Measurements from ENCODE around the gene PMS1. TPM values are rescaled to one million over a fixed set of nuclear protein-coding genes. Genes with fewer than 3 reads are reported as not detected.

Gene PMS1
- total RNA-seq, 1 donor from 2014 or later = 39.1 TPM

GRCh38 chr2:189772212-189772611 lies 12.0 kb upstream of the PMS1 start:
- Histone ChIP-seq H3K36me3 (ENCODE audit: control insufficient read depth in 3 of 3, insufficient read depth in 3 of 3, low read length in 3 of 3) (peaks cover 5 to 47% (median 32%) of the 10 kb centered on the region in 3 donors), H3K27ac (ENCODE audit: low read depth, low read length) (no peak overlapping the region), H3K9ac (ENCODE audit: low read depth in 1 of 3, low read length in 3 of 3) (no peak overlapping the region), H3K4me3 (ENCODE audit: low read length in 3 of 3) (no peak overlapping the region), H3K27me3 (ENCODE audit: control insufficient read depth in 3 of 3, insufficient read depth in 3 of 3, low read length in 3 of 3) (no peaks in the 10 kb centered on the region), H3K9me3 (ENCODE audit: control insufficient read depth in 3 of 3, low read length in 3 of 3) (no peaks in the 10 kb centered on the region), H3K4me1 (ENCODE audit: control insufficient read depth in 3 of 3, insufficient read depth in 3 of 3, low read length in 3 of 3) (no peaks in the 10 kb centered on the region)

DNA sequence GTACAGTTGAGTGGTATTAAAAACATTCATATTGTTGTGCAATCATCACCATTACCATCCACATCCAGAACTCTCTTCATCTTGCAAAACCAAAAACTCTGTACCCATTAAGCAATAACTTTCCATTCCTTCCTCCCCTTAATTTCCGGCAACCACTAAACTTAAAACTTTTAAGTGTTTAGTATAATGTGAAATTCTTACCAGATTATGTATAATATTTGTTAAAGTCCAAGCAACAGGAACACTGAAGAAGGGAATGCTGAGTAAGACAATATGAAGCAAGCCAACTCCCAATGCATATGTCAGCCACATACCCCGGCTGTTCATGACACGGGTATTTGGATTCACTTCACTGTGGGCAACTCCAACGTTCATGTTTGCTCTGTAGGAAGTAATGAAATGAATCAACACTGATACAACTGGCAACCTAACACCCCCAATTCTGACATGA lies 2.0 kb upstream of the PMS1 start:
- Histone ChIP-seq H3K27ac (ENCODE audit: low read depth, low read length) (peak overlapping the region; percentile 90), H3K27me3 (ENCODE audit: control insufficient read depth in 3 of 3, insufficient read depth in 3 of 3, low read length in 3 of 3) (no peaks in the 10 kb centered on the region), H3K9ac (ENCODE audit: low read depth in 1 of 3, low read length in 3 of 3) (peak overlapping the region in 2 of 3 donors; percentile 25 to 97), H3K4me3 (ENCODE audit: low read length in 3 of 3) (peak overlapping the region in 2 of 3 donors; percentile 3 to 8), H3K36me3 (ENCODE audit: control insufficient read depth in 3 of 3, insufficient read depth in 3 of 3, low read length in 3 of 3) (peaks cover 13 to 29% (median 22%) of the 10 kb centered on the region in 3 donors), H3K4me1 (ENCODE audit: control insufficient read depth in 3 of 3, insufficient read depth in 3 of 3, low read length in 3 of 3) (peaks cover 13 to 24% (median 17%) of the 10 kb centered on the region in 3 donors), H3K9me3 (ENCODE audit: control insufficient read depth in 3 of 3, low read length in 3 of 3) (no peaks in the 10 kb centered on the region)

DNA sequence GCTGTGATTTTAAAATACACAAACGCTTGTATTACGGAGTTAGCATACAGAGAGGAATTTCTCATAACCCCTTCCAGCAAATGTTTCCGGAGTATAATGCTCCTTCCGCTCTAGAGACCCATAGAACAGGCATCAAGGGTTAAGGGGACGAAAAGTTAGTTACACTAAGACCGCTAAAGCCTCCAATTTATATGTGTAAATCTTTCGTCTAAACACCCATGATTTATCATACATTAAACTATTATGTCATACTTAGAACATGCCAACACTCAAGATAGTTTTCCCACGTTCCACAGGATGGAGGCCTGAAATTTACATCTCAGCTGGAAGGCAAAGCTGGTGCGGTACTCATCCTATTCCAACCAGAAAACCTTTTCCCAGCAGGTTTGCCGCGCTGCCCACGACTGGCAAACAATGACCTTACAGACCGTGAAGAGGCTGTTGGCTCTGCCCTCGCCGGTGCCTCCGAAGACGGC lies 761 bp upstream of the PMS1 start:
- Histone ChIP-seq H3K4me3 (ENCODE audit: low read length in 3 of 3) (peak overlapping the region; percentile 93 to 98 (median 93)), H3K27ac (ENCODE audit: low read depth, low read length) (peak overlapping the region; percentile 90), H3K9me3 (ENCODE audit: control insufficient read depth in 3 of 3, low read length in 3 of 3) (no peaks in the 10 kb centered on the region), H3K4me1 (ENCODE audit: control insufficient read depth in 3 of 3, insufficient read depth in 3 of 3, low read length in 3 of 3) (peaks cover 13 to 24% (median 17%) of the 10 kb centered on the region in 3 donors), H3K36me3 (ENCODE audit: control insufficient read depth in 3 of 3, insufficient read depth in 3 of 3, low read length in 3 of 3) (peaks cover 13 to 25% (median 21%) of the 10 kb centered on the region in 3 donors), H3K27me3 (ENCODE audit: control insufficient read depth in 3 of 3, insufficient read depth in 3 of 3, low read length in 3 of 3) (no peaks in the 10 kb centered on the region), H3K9ac (ENCODE audit: low read depth in 1 of 3, low read length in 3 of 3) (peak overlapping the region; percentile 93 to 97 (median 96))

DNA sequence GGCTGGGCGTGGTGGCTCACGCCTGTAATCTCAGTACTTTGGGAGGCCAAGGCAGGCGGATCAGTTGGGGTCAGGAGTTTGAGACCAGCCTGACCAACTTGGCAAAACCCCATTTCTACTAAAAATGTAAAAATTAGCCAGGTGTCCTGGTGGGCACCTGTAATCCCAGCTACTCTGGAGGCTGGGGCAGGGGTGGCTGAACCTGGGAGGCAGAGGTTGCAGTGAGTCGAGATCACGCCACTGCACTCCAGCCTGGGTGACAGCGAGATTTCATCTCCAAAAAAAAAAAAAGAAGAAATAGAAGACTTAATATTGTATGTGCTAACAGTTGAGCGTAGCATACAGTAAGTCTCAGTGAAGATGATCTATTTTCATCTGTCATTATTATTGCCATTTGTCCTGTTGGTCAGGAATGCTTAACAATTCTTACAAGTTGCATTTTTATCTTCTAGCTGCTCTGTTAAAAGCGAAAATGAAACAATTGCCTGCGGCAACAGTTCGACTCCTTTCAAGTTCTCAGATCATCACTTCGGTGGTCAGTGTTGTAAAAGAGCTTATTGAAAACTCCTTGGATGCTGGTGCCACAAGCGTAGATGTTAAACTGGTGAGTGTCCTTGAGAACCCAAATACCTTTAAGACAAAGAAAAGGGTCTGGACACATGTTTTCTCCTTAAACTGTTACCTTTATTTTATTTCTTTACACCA lies 7.2 kb downstream of the PMS1 start:
- H3K36me3 ChIP-seq (ENCODE audit: control insufficient read depth in 3 of 3, insufficient read depth in 3 of 3, low read length in 3 of 3) = peaks cover 11 to 40% (median 25%) of the 10 kb centered on the region in 3 donors

DNA sequence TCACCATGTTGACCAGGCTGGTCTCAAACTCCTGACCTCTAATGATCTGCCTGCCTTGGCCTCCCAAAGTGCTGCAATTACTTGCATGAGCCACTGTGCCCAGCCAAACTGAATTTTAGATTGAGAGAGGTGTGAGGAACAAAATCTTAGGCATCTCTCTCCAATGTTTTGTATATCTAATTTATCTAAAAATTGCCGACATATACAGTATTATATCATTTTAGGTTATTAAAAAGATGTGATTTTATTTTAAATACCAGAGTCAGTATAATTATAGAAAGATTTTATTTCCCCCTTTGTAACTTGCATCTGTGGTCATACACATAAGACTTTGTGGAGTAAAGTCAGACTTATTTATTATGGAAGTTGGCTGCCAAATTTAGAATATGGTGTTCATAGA lies 10.1 kb downstream of the PMS1 start:
- Histone ChIP-seq H3K4me3 (ENCODE audit: low read length in 3 of 3) (no peak overlapping the region), H3K9ac (ENCODE audit: low read depth in 1 of 3, low read length in 3 of 3) (no peak overlapping the region), H3K27ac (ENCODE audit: low read depth, low read length) (no peak overlapping the region), H3K4me1 (ENCODE audit: control insufficient read depth in 3 of 3, insufficient read depth in 3 of 3, low read length in 3 of 3) (peaks cover 0 to 4% (median 3%) of the 10 kb centered on the region in 3 donors), H3K9me3 (ENCODE audit: control insufficient read depth in 3 of 3, low read length in 3 of 3) (no peaks in the 10 kb centered on the region), H3K36me3 (ENCODE audit: control insufficient read depth in 3 of 3, insufficient read depth in 3 of 3, low read length in 3 of 3) (peaks cover 15 to 38% (median 17%) of the 10 kb centered on the region in 3 donors), H3K27me3 (ENCODE audit: control insufficient read depth in 3 of 3, insufficient read depth in 3 of 3, low read length in 3 of 3) (no peaks in the 10 kb centered on the region)

More for the DNA sequence above, 7.2 kb downstream of the PMS1 start:
- Histone ChIP-seq H3K27ac (ENCODE audit: low read depth, low read length) (no peak overlapping the region), H3K4me1 (ENCODE audit: control insufficient read depth in 3 of 3, insufficient read depth in 3 of 3, low read length in 3 of 3) (no peaks in the 10 kb centered on the region), H3K27me3 (ENCODE audit: control insufficient read depth in 3 of 3, insufficient read depth in 3 of 3, low read length in 3 of 3) (no peaks in the 10 kb centered on the region), H3K9me3 (ENCODE audit: control insufficient read depth in 3 of 3, low read length in 3 of 3) (no peaks in the 10 kb centered on the region), H3K4me3 (ENCODE audit: low read length in 3 of 3) (no peak overlapping the region), H3K9ac (ENCODE audit: low read depth in 1 of 3, low read length in 3 of 3) (no peak overlapping the region)

- H3K9me3 ChIP-seq (ENCODE audit: control insufficient read depth in 3 of 3, low read length in 3 of 3) = no peaks in the 10 kb centered on the region
- H3K27ac ChIP-seq (ENCODE audit: low read depth, low read length) = no peak overlapping the region
- H3K9ac ChIP-seq (ENCODE audit: low read depth in 1 of 3, low read length in 3 of 3) = no peak overlapping the region
- H3K36me3 ChIP-seq (ENCODE audit: control insufficient read depth in 3 of 3, insufficient read depth in 3 of 3, low read length in 3 of 3) = peaks cover 13 to 26% (median 17%) of the 10 kb centered on the region in 3 donors
- peaks cover 3 to 8% (median 5%) of the 10 kb centered on the region in 3 donors for H3K4me1 ChIP-seq (ENCODE audit: control insufficient read depth in 3 of 3, insufficient read depth in 3 of 3, low read length in 3 of 3)
- H3K4me3 ChIP-seq (ENCODE audit: low read length in 3 of 3) = no peak overlapping the region
- H3K27me3 ChIP-seq (ENCODE audit: control insufficient read depth in 3 of 3, insufficient read depth in 3 of 3, low read length in 3 of 3) = no peaks in the 10 kb centered on the region
Observed at GRCh38 chr2:189797902-189798301, 13.7 kb downstream of the PMS1 start.

DNA sequence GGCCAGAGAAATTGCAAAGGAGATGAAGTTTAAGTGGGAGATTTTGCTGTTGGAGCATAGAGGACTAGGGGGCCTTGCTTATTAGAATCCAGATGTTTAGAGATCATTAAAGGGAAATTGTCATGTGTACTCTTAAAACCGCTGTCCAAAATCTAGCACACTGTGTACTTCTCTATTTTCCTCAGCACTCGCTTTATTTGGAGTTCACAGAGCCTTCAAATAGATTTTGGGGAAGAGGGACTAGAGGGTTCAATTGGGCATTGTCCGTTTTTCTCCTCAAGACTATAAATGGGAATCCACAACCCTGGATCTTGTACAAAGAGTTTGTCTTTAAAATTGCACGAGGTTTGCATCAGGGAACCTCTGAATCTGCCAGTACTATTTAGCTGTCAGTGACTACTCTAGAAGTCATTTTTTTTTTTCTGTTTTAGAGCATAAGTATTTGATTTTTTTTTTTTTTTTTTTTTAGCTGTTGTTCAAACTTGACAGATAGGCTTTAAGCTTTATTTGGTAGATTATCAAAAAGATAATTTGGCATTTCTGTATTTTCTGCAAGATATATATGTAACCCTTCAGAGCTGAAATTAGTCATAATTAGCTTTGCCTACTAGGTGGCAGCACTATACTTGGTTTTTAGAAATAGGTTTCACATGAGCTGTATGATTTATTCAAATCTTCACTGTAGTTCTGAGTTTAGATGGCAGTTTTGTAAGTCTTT lies 14.2 kb downstream of the PMS1 start:
- H3K4me3 ChIP-seq (ENCODE audit: low read length in 3 of 3) = no peak overlapping the region
- no peaks in the 10 kb centered on the region for H3K27me3 ChIP-seq (ENCODE audit: control insufficient read depth in 3 of 3, insufficient read depth in 3 of 3, low read length in 3 of 3)
- peaks cover 8 to 22% (median 17%) of the 10 kb centered on the region in 3 donors for H3K36me3 ChIP-seq (ENCODE audit: control insufficient read depth in 3 of 3, insufficient read depth in 3 of 3, low read length in 3 of 3)
- H3K4me1 ChIP-seq (ENCODE audit: control insufficient read depth in 3 of 3, insufficient read depth in 3 of 3, low read length in 3 of 3) = peaks cover 3 to 8% (median 5%) of the 10 kb centered on the region in 3 donors
- H3K27ac ChIP-seq (ENCODE audit: low read depth, low read length) = no peak overlapping the region
- H3K9me3 ChIP-seq (ENCODE audit: control insufficient read depth in 3 of 3, low read length in 3 of 3) = no peaks in the 10 kb centered on the region
- H3K9ac ChIP-seq (ENCODE audit: low read depth in 1 of 3, low read length in 3 of 3) = no peak overlapping the region

- Histone ChIP-seq H3K4me1 (ENCODE audit: control insufficient read depth in 3 of 3, insufficient read depth in 3 of 3, low read length in 3 of 3) (peaks cover 3 to 8% (median 5%) of the 10 kb centered on the region in 3 donors), H3K4me3 (ENCODE audit: low read length in 3 of 3) (no peak overlapping the region), H3K36me3 (ENCODE audit: control insufficient read depth in 3 of 3, insufficient read depth in 3 of 3, low read length in 3 of 3) (peaks cover 3 to 17% (median 12%) of the 10 kb centered on the region in 3 donors), H3K9ac (ENCODE audit: low read depth in 1 of 3, low read length in 3 of 3) (no peak overlapping the region), H3K9me3 (ENCODE audit: control insufficient read depth in 3 of 3, low read length in 3 of 3) (no peaks in the 10 kb centered on the region), H3K27ac (ENCODE audit: low read depth, low read length) (no peak overlapping the region), H3K27me3 (ENCODE audit: control insufficient read depth in 3 of 3, insufficient read depth in 3 of 3, low read length in 3 of 3) (no peaks in the 10 kb centered on the region)
Observed at GRCh38 chr2:189799030-189799331, 14.7 kb downstream of the PMS1 start.

GRCh38 chr2:189799531-189799930 lies 15.3 kb downstream of the PMS1 start:
- no peak overlapping the region for H3K27ac ChIP-seq (ENCODE audit: low read depth, low read length)

GRCh38 chr2:189802396-189802912 lies 18.2 kb downstream of the PMS1 start:
- H3K9ac ChIP-seq (ENCODE audit: low read depth in 1 of 3, low read length in 3 of 3) = no peak overlapping the region
- no peak overlapping the region for H3K4me3 ChIP-seq (ENCODE audit: low read length in 3 of 3)
- peaks cover under 1 to 2% (median 2%) of the 10 kb centered on the region in 3 donors for H3K36me3 ChIP-seq (ENCODE audit: control insufficient read depth in 3 of 3, insufficient read depth in 3 of 3, low read length in 3 of 3)
- no peak overlapping the region for H3K27ac ChIP-seq (ENCODE audit: low read depth, low read length)
- no peaks in the 10 kb centered on the region for H3K27me3 ChIP-seq (ENCODE audit: control insufficient read depth in 3 of 3, insufficient read depth in 3 of 3, low read length in 3 of 3)
- no peaks in the 10 kb centered on the region for H3K9me3 ChIP-seq (ENCODE audit: control insufficient read depth in 3 of 3, low read length in 3 of 3)
- peaks cover 2 to 8% (median 5%) of the 10 kb centered on the region in 3 donors for H3K4me1 ChIP-seq (ENCODE audit: control insufficient read depth in 3 of 3, insufficient read depth in 3 of 3, low read length in 3 of 3)

More at GRCh38 chr2:189799531-189799930, 15.3 kb downstream of the PMS1 start:
- no peaks in the 10 kb centered on the region for H3K27me3 ChIP-seq (ENCODE audit: control insufficient read depth in 3 of 3, insufficient read depth in 3 of 3, low read length in 3 of 3)
- H3K9ac ChIP-seq (ENCODE audit: low read depth in 1 of 3, low read length in 3 of 3) = no peak overlapping the region
- no peaks in the 10 kb centered on the region for H3K9me3 ChIP-seq (ENCODE audit: control insufficient read depth in 3 of 3, low read length in 3 of 3)
- no peak overlapping the region for H3K4me3 ChIP-seq (ENCODE audit: low read length in 3 of 3)
- peaks cover 0 to 15% (median 9%) of the 10 kb centered on the region in 3 donors for H3K36me3 ChIP-seq (ENCODE audit: control insufficient read depth in 3 of 3, insufficient read depth in 3 of 3, low read length in 3 of 3)
- peaks cover 3 to 8% (median 5%) of the 10 kb centered on the region in 3 donors for H3K4me1 ChIP-seq (ENCODE audit: control insufficient read depth in 3 of 3, insufficient read depth in 3 of 3, low read length in 3 of 3)

Measured in skeletal muscle tissue (tissue), 4 donors.